K562 (cell line): ENCODE results near the gene IGDCC3. TPM values are rescaled to one million over a fixed set of nuclear protein-coding genes. Genes with fewer than 3 reads are reported as not detected.

ENCODE experiments used
- ATAC-seq: fragments of 200-7000 bp; cut with Tn5 transposase; 3 replicates; pipeline ENCODE4 v1.9.1; 2020; ENCODE audit warnings: moderate library complexity
- BruUV-seq: library from RNA; stranded (reverse); fragments of 400-500 nt; replicated peaks from 2 replicates; lab custom pipeline; 2021; lab: Mats Ljungman, UMichigan
- CTCF ChIA-PET: fragments of 300-600 bp; formaldehyde crosslinking; extraction: SDS; loops from one replicate; lab custom pipeline; 2021; ENCODE audit warnings: low intra/inter-chr PET ratio; lab: Yijun Ruan, JAX
- POLR2A ChIA-PET: fragments of 300-600, 350-650 bp; sonication (Branson Sonifier 250); formaldehyde crosslinking; extraction: SDS; loops from one replicate; lab custom pipeline; 2021; ENCODE audit warnings: antibody characterized with exemption, inconsistent platforms; lab: Yijun Ruan, JAX
- DNase-seq, 4 experiments: peaks; one replicate each; pipeline versions ENCODE4 v3.0.0 to v3.0.0-alpha.2; 2011 to 2018; ENCODE audit warnings: low spot score in 3 of 4, mixed read lengths in 3 of 4; ENCODE audit errors: extremely low read depth in 1 of 4
- FAIRE-seq: peaks from 2 replicates; lab custom pipeline; 2011; peaks lifted over from hg19 to GRCh38; lab: Jason Lieb, UNC
- H2AFZ ChIP-seq: 2 replicates; pipeline ENCODE4 v1.6.0; 2011; ENCODE audit warnings: low read depth, low read length, control low read depth, inconsistent platforms
- H3K27ac ChIP-seq: fragments of 200-600 bp; 3 replicates; pipeline ENCODE4 v1.8.0; 2011; ENCODE audit warnings: low read depth, mild to moderate bottlenecking, control low read depth, inconsistent platforms, low read length, moderate library complexity, mixed read lengths; ENCODE audit errors: extremely low read depth
- H3K27me3 ChIP-seq, 2 experiments: fragments of 300-600 bp in 1 of 2; 2 replicates in 1 of 2; 3 replicates in 1 of 2; pipeline versions ENCODE4 v1.6.0 to v1.8.0; 2011; ENCODE audit warnings: inconsistent platforms in 2 of 2, low read length in 2 of 2, mild to moderate bottlenecking in 1 of 2, mixed read lengths in 1 of 2, moderate library complexity in 1 of 2; ENCODE audit not compliant: control insufficient read depth in 2 of 2, insufficient read depth in 2 of 2
- H3K36me3 ChIP-seq: fragments of 300-600 bp; 3 replicates; pipeline ENCODE4 v1.8.0; 2011; ENCODE audit warnings: mild to moderate bottlenecking, low read length, inconsistent platforms; ENCODE audit not compliant: control insufficient read depth, insufficient read depth
- H3K4me1 ChIP-seq, 2 experiments: fragments of 200-600 bp in 1 of 2; replicated peaks in 1 of 2; 2 replicates in 1 of 2; 3 replicates in 1 of 2; pipeline versions ENCODE4 v1.5.1 to v1.8.0; 2011; ENCODE audit warnings: inconsistent platforms in 2 of 2, low read length in 2 of 2, mild to moderate bottlenecking in 1 of 2, mixed read lengths in 1 of 2, moderate library complexity in 1 of 2; ENCODE audit not compliant: control insufficient read depth in 2 of 2, insufficient read depth in 2 of 2
- H3K4me2 ChIP-seq: 2 replicates; pipeline ENCODE4 v1.6.1; 2011; ENCODE audit warnings: low read length, control low read depth, inconsistent platforms, mixed read lengths; ENCODE audit not compliant: insufficient read depth
- H3K4me3 ChIP-seq: fragments of 200-600 bp; sonication (generic), shearing (Covaris generic); 2 replicates; pipeline ENCODE4 v1.5.1; 2016; ENCODE audit warnings: control low read depth, inconsistent platforms
- H3K79me2 ChIP-seq: fragments of 200-600 bp; 3 replicates; pipeline ENCODE4 v1.8.0; 2011; ENCODE audit warnings: low read length, inconsistent platforms; ENCODE audit not compliant: control insufficient read depth, insufficient read depth
- H3K9ac ChIP-seq, 2 experiments: 2 replicates each; pipeline versions ENCODE4 v1.6.0 to v1.6.1; 2011; ENCODE audit warnings: low read depth in 2 of 2, low read length in 2 of 2, control low read depth in 1 of 2, inconsistent platforms in 1 of 2, mild to moderate bottlenecking in 1 of 2, mixed read lengths in 1 of 2; ENCODE audit not compliant: insufficient read depth in 1 of 2
- H3K9me1 ChIP-seq: one replicate; pipeline ENCODE4 v1.6.0; 2011; ENCODE audit warnings: inconsistent platforms, mild to moderate bottlenecking, low read length, moderate library complexity; ENCODE audit not compliant: control insufficient read depth, insufficient read depth
- H3K9me3 ChIP-seq: replicated peaks from 2 replicates; pipeline ENCODE4 v1.5.1; 2011; ENCODE audit warnings: low read depth, low read length, inconsistent platforms; ENCODE audit not compliant: control insufficient read depth, insufficient read depth
- H4K20me1 ChIP-seq: replicated peaks from 2 replicates; pipeline ENCODE4 v1.6.1; 2011; ENCODE audit warnings: low read length, inconsistent platforms, mixed read lengths; ENCODE audit not compliant: control insufficient read depth, insufficient read depth
- FOS ChIP-seq: IDR thresholded peaks from 3 replicates; pipeline ENCODE4 v1.6.1; 2011; ENCODE audit not compliant: insufficient read length; ENCODE audit errors: extremely low read depth
- LARP7 ChIP-seq: fragments of 450-650 bp; IDR thresholded peaks from 2 replicates; pipeline ENCODE4 v1.6.1; 2016
- MYC ChIP-seq, 2 experiments: fragments of 250-450 bp in 1 of 2; sonication (Bioruptor Pico) in 1 of 2; IDR thresholded peaks; 2 replicates each; pipeline versions ENCODE4 v1.5.1 to v1.6.1; 2012 to 2021; ENCODE audit warnings: low read depth in 2 of 2, borderline replicate concordance in 1 of 2, improper control_type of control experiment in 1 of 2, low read length in 1 of 2, mild to moderate bottlenecking in 1 of 2, moderate library complexity in 1 of 2
- PTBP1 ChIP-seq: fragments of 200-400 bp; formaldehyde crosslinking; IDR thresholded peaks from 2 replicates; pipeline ENCODE4 v1.6.1; 2017; ENCODE audit warnings: low read depth, low read length
- ZBTB33 ChIP-seq: sonication (generic); formaldehyde crosslinking; IDR thresholded peaks from 2 replicates; pipeline ENCODE4 v1.8.1; 2023; ENCODE audit warnings: mild to moderate bottlenecking, missing genetic modification reagents
- WGBS: fragments of 100-300 bp; shearing (Covaris generic); methylation state at CpG from one replicate; pipeline ENCODE4 v1.1.6; 2016; ENCODE audit warnings: low coverage, mixed read lengths; ENCODE audit not compliant: insufficient coverage; ENCODE audit errors: missing lambda C conversion rate; 5-methylcytosine and 5-hydroxymethylcytosine counted together
- in situ Hi-C: fragments of 300-500 bp; cut with MboI; formaldehyde crosslinking; loops from 4 replicates; pipeline ENCODE4 v1.15.0; 2018; ENCODE audit warnings: inconsistent platforms, mixed read lengths
- intact Hi-C: fragments of 100-400 bp; cut with micrococcal nuclease; formaldehyde crosslinking; loops from 2 replicates; pipeline ENCODE4 v1.14.2; 2022
- polyA plus RNA-seq, 8 experiments: library from polyadenylated mRNA; depleted of rRNA in 4 of 8; stranded (reverse) in 5 of 8; unstranded in 3 of 8; fragments of >200 nt; fragmentation: Nextera tagmentation in 2 of 8; fragmentation: Illumina TruSeq in 1 of 8; extraction: Ambion mirVana in 2 of 8; extraction: Trizol in 1 of 8; gene quantifications; 2 replicates each; pipeline versions ENCODE4 v1.2.1 to v1.2.3, GENCODE V29; 2011 to 2014; ENCODE audit warnings: inconsistent platforms in 1 of 8, missing spikeins in 1 of 8
- total RNA-seq, 7 experiments: library from RNA; depleted of rRNA in 6 of 7; stranded (reverse); fragments of >200 nt in 6 of 7; fragmentation: Illumina TruSeq in 2 of 7; extraction: Trizol in 2 of 7; gene quantifications; 2 replicates each; pipeline versions ENCODE4 v1.2.1 to v1.2.3, GENCODE V29; 2011 to 2021; ENCODE audit warnings: low replicate concordance in 1 of 7
- TF ChIP-seq, protein P1 (sequence below), 2 experiments: fragments of 450-650 bp in 1 of 2; sonication (generic) in 1 of 2; formaldehyde crosslinking in 1 of 2; IDR thresholded peaks in 1 of 2; conservative IDR thresholded peaks in 1 of 2; 2 replicates each; pipeline versions ENCODE4 v1.6.1 to v1.8.1; 2016 to 2023; ENCODE audit warnings: mild to moderate bottlenecking in 2 of 2, moderate library complexity in 2 of 2, inconsistent platforms in 1 of 2, missing genetic modification reagents in 1 of 2
- TF ChIP-seq, protein P2 (sequence below), 2 experiments: IDR thresholded peaks in 1 of 2; conservative IDR thresholded peaks in 1 of 2; 2 replicates each; pipeline ENCODE4 v1.6.1; 2016; ENCODE audit warnings: low read depth in 2 of 2, mild to moderate bottlenecking in 1 of 2, missing compliant biosample characterization in 1 of 2, missing genetic modification characterization in 1 of 2, moderate library complexity in 1 of 2

The IGDCC3 gene
- total and polyA plus RNA-seq, 9 of the 15 experiments (the other 6 are each of a cell fraction or from before 2014, with no cell fraction given): not detected

DNA sequence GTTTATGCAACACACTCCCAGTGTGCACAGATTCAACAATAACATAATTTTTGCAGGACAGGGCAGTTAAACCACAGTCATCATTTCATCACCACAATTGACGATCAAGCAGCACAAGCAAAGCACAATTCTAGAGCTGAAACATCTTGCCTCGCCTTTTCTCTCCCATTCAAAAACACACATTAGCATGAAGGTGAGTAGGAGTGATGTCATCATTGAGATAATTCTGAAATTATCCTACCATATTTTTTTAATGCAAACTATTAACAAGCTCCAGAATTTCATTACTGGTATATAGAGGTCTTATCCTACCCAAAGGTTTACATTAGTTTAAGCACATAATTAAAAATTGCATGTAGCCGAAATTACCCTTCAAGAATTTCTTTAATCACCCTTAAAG is 3.5 kb downstream of the IGDCC3 start:
- FAIRE-seq: no peak
- WGBS: 0% methylated on average over 3 of the region's 3 CpGs
- no peak for ATAC-seq
- TF ChIP-seq, protein P1, sequence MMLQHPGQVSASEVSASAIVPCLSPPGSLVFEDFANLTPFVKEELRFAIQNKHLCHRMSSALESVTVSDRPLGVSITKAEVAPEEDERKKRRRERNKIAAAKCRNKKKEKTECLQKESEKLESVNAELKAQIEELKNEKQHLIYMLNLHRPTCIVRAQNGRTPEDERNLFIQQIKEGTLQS (IDR thresholded peaks at IDR 0.05): peak; percentile 35; the same call in 1 of the 2 replicates
- TF ChIP-seq, protein P1 (CRISPR knock-in tag; conservative IDR thresholded peaks at IDR 0.05): no peak
- TF ChIP-seq LARP7: no peak
- Histone ChIP-seq H3K27ac (no peak overlapping the region), H3K4me3 (no peak overlapping the region), H3K4me1 (peaks cover 0 to 15% of the 10 kb centered on the region in 2 experiments; a peak in 1 of 5 replicates), H3K9me3 (no peaks in the 10 kb centered on the region), H3K9ac (no peak overlapping the region), H2AFZ (no peak overlapping the region), H3K36me3 (no peaks in the 10 kb centered on the region), H3K27me3 (peaks cover 53 to 72% of the 10 kb centered on the region in 2 experiments), H3K9me1 (no peaks in the 10 kb centered on the region), H4K20me1 (peaks cover 20% of the 10 kb centered on the region), H3K4me2 (no peak overlapping the region), H3K79me2 (no peaks in the 10 kb centered on the region)
- intact Hi-C loops: no loop called here
- DNase-seq: no peak
- no TSS peak for BruUV-seq
- in situ Hi-C loops: no loop called here
- POLR2A ChIA-PET: interaction anchor here (1.1 to 2.1 kb wide), 4 partner anchors 8 to 70 kb away, joined by 3 to 7 read pairs (median 3); partner anchors contain the start of gene RNU5B-1
- CTCF ChIA-PET: no interaction called here

- H3K36me3 ChIP-seq: no peaks in the 10 kb centered on the region
- FAIRE-seq (no peak), ATAC-seq (no peak), DNase-seq (no peak)
- peaks cover 46 to 69% of the 10 kb centered on the region in 2 experiments for H3K27me3 ChIP-seq
- no peaks in the 10 kb centered on the region for H3K9me1 ChIP-seq
- H3K27ac ChIP-seq: no peak overlapping the region
- WGBS: 0% methylated on average over 11 of the region's 11 CpGs
- H2AFZ ChIP-seq: no peak overlapping the region
- in situ Hi-C loops: no loop called here
- no TSS peak for BruUV-seq
- no peak overlapping the region for H3K4me3 ChIP-seq
- peaks cover 0 to 14% of the 10 kb centered on the region in 2 experiments; a peak in 1 of 5 replicates for H3K4me1 ChIP-seq
- H3K4me2 ChIP-seq: no peak overlapping the region
- no peaks in the 10 kb centered on the region for H3K79me2 ChIP-seq
- H3K9ac ChIP-seq: no peak overlapping the region
- H4K20me1 ChIP-seq: peaks cover 20% of the 10 kb centered on the region
- H3K9me3 ChIP-seq: no peaks in the 10 kb centered on the region
- ChIA-PET CTCF (no interaction called here), POLR2A (interaction anchor here (0.6 to 1.7 kb wide), 3 partner anchors 9 to 13 kb away, joined by 3 read pairs; no protein-coding TSS in a partner anchor)
- intact Hi-C loops: no loop called here
- no peak for TF ChIP-seq FOS
- no peak for TF ChIP-seq PTBP1
- no peak for TF ChIP-seq ZBTB33 (CRISPR knock-in tag)
- TF ChIP-seq, protein P2, sequence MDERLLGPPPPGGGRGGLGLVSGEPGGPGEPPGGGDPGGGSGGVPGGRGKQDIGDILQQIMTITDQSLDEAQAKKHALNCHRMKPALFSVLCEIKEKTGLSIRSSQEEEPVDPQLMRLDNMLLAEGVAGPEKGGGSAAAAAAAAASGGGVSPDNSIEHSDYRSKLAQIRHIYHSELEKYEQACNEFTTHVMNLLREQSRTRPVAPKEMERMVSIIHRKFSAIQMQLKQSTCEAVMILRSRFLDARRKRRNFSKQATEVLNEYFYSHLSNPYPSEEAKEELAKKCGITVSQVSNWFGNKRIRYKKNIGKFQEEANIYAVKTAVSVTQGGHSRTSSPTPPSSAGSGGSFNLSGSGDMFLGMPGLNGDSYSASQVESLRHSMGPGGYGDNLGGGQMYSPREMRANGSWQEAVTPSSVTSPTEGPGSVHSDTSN (CRISPR knock-in tag; IDR thresholded peaks at IDR 0.05; ENCODE audit: low read depth): no peak
- TF ChIP-seq, protein P2 (tag; conservative IDR thresholded peaks at IDR 0.05; ENCODE audit: low read depth): no peak
- TF ChIP-seq MYC (IDR thresholded peaks at IDR 0.05; ENCODE audit: low read depth, low read length): no peak
- no peak for TF ChIP-seq MYC (CRISPR knock-in tag; IDR thresholded peaks at IDR 0.05; ENCODE audit: borderline replicate concordance, low read depth)
Observed at GRCh38 chr15:65373163-65373651, 4.6 kb downstream of the IGDCC3 start.
